Measurements from ENCODE around the gene ACY1.

Gene ACY1

GRCh38 chr3:52010431-52010830 lies 27.1 kb downstream of the ACY1 start:
- DNase-seq = no peak

DNA sequence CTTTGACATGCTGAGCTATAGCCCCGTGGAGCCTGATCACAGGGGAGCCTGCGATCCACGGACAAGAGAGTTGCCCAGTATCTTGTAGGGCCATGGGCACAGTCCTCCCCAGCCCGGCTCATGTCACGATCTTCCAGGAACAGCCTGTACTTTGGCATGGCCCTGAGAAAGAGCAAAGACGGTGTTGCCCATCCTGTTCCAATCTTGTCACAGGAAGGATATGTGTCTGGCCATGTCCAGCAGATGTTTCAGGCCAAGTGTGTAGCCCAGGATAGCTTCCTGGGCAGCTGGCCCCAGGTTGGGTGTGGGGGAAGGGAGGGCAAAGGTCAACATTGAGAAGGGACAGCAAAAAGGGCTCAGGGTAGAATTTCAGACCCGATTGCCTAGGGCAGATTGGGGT lies 29.4 kb downstream of the ACY1 start:
- DNase-seq = no peak

- no peak for DNase-seq
Observed at GRCh38 chr3:52013802-52014598, 30.7 kb downstream of the ACY1 start.

- DNase-seq = no peak
Observed at GRCh38 chr3:52014613-52015012, 31.3 kb downstream of the ACY1 start.

GRCh38 chr3:52015438-52016228 lies 32.3 kb downstream of the ACY1 start:
- no peak for DNase-seq

DNA sequence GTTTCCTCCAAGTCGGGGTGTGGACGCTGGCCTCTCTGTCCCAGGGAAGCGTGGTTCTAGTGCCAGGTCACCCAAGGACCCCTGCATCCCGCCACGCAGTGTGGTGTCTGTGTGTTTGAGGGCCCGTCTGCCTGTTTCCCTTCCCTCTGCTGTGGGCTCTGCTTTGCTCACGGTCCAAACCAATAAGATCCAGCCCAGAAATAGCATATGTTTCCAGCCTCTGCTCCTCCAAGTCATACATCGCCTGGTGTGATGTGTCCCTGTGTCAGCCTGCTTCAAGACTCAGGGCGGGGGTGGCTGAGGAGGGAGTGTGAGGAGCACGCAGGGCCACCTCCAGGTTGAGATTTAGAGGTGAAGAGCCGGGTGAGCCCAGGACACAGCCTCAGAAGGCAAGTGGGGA lies 34.3 kb downstream of the ACY1 start:
- no peak for DNase-seq

- no peak for DNase-seq
Observed at GRCh38 chr3:52018319-52019000, 35.1 kb downstream of the ACY1 start.

DNA sequence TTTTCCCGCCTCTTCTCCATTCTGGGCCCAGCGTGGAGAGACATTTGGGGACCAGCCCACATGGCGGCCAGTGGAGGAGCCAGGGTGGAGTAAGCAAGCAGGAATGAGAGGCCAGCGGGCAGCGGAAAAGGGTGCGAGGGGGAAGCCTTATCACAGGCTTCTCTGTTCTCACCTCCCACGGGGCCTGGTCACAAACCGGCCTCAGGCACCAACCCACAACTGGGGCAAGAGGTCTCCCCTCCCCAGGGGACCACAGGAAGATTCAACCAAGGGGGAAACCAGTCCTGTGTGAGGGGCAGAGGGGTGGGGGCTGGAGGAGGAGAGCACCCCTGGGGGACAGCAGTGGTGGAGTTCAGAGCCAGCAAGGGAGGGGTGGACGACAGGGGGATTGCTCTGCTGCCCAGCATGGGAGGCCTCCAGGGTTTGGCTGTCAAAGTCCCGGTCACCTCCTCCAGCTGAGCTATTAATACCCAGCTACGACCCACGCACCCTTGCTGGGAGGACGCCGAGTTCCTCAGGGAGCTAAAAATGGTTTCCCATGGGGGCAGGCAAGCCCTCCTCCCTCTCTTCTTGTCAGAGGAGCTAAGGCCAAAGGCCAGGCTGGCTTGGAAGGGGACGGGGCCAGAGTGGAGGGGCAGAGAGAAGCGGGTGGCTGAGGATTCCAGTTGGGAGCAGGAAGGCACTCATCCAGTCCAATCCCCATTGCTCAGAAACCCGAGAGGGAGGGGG lies 36.2 kb downstream of the ACY1 start:
- DNase-seq = no peak

GRCh38 chr3:52020796-52021195 lies 37.5 kb downstream of the ACY1 start:
- no peak for DNase-seq

DNA sequence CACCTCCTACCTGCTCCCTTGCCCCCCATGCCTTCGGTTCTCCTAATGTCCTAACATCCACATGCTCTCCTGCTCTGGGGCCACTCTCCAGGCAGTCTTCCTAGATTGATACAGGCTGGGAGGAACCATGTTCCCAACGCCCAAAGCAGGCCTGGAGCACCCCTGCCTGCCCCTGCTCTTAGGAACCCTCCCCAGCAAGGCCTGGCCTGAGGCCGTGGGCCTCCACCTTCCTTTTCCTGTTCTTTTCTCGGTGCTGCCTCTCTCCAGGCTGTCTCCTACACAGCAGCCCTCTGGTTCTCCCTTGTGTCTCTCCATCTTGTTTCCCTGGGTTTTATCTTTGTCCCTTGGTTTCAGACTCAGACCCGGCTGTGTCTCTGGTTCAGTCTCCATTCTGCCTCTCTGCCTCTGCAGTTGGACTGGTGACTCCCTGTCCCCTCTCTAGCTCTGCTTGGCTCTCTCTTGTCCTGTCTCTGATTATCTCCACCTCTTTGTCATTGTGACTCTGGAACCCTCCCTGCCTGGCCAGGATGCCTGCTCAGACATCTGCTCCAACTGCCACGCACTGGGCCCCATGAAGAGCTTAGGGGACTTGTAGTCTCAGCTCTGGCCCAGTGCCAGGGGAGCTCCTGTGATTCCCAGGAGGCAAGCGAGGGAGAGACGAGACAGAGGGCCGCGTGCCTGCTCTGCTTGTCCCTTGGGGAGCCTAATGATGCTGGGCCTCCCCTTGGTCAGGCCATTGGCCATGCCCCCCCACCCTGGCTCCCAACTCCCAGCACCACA lies 38.3 kb downstream of the ACY1 start:
- DNase-seq = no peak

- DNase-seq = no peak
Observed at GRCh38 chr3:52022323-52023100, 39.2 kb downstream of the ACY1 start.

DNA sequence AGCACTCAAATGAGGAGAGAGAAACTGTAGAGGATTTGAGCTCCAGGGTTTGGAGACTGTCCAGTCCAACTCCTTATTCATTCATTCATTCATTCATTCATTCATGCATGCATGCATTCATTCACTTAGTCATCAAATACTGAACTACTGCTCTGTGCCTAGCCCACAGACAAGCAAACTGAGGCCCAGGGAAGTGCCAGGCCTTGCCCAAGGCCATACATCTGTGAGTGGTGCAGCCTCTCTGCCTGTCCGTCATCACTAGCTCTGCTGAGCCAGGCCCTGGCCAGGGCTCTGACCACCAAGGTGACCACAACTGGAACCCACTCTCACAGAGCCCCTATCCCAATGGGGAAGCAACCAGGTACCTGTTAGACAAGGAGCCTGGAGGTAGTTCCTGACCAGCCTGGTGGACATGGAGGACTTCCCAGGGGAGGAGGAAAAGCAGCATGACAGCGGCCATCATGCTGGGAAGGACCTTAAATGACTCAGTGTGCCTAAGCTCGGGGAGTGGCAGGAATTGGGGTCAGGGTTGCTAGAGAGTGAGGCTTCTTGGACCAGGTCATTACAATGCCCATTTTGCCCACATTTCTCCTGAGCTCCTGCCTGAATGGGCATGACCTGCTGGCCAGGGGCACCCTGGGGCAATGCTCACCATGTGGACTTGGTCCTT lies 39.9 kb downstream of the ACY1 start:
- no peak for DNase-seq

DNA sequence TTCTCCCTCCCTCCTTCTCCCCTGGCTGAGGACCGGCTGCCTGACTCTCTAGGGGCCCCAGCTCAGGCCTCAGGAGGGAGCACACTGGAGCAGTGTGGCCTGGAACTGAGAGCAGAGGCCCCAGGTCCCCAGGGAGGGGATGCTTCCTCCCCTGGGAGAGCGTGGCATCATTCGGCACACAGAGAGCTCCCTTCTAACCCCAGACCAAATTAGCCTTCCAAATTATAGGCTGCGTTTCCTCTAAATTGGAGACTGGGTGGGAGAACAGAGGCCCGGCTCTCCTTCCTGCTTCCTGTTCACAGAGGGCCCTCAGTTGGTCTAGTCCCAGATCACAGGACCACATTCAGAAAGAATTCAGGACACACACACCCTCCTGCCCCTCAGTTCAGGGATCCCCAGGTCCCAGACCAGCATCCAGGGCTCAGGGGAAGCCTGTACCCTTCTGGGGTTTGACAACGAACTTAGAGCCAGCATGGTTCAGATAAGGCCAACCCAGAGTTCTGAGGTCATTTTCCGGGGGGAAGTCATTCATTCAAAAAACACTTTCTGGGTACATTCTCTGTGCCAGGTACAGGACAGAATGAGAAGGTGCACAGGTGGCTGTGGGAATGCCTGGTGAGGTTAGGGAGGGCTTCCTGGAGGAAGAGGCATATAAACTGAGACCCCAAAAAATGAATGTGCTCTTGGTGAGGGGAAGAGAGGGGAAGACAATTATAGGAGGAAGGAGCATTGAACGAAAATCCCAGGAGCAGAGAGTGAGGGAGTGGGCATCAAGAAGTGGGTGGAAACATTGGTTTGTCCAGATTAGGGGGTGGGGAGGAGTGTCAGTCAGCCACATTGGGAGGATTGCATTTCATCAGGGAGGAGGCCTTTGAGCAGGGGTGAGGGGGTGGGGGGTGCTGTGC lies 40.8 kb downstream of the ACY1 start:
- DNase-seq = no peak

DNA sequence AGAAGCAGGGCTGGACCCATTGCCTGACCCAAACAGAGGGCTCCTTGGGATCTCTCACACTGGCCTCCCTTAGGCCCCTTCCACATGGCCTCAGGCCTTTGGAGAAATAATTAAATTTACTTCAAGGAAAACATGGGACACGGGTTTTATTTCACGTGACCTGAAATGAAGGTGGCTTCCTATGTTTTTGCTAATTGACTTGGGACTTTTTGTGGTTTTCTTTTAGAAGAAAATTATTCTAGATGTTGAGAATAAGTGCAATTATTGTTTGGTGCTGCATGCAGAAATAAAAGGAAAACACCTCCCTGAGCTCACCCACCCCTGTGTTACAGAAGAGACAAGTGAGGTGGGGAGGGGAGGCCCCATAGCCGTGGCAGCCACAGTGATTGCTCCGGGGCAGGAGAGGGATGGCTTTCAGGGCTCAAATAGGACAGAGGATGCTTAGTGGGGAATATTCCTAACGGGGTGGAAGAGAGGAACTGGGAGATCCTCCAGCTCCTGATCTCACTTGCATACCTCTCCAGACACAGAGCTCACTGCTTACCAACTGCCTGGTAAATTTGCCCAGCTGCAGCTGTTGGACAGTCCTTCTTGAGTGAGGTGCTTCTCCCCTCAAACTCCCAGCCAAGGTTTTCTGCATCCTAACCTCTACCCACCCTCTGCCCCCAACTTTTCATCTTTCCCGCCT lies 41.6 kb downstream of the ACY1 start:
- no peak for DNase-seq

- DNase-seq = no peak
Observed at GRCh38 chr3:52025453-52025852, 42.1 kb downstream of the ACY1 start.

GRCh38 chr3:52026041-52026440 lies 42.7 kb downstream of the ACY1 start:
- no peak for DNase-seq

DNA sequence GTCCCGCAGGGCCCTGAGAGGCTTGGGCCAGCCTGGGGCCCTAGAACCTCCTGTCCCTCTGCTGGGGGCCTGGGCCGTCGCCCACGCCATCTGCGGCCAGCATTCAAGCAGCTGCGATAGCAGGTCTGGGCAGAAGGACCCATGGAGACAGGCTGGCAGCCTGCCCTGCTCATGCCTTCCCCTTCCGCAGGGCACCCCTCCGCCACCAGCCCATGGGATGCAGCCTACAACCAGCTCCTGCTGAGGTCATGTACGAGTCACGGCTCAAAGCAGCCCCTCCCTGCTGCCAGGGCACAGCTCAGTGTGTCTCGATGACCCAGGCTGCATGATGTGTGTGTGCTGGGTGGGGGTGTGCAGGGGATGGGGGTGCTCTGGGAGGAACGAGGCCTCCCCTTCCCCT lies 45.2 kb downstream of the ACY1 start:
- DNase-seq = no peak

- no peak for DNase-seq
Observed at GRCh38 chr3:52029053-52029452, 45.7 kb downstream of the ACY1 start.

DNA sequence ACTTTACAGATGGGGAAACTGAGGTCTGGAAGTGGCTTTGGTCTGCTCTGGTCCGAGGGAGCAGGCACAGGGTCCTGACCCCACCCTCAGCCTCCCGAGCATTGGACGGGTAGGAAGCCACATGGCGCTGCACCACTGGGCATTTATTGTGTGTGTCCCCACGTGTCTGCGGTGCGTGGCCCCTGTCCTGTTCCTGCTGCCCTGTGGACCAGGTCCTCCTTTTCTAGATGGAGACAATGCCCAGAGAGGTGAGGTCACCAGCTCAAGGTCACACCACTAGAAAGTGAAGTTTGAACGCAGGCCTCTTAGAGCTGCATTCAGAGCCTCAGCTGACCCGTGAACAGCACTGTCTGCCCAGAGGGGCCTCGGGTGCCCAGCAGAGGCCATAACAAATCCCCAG lies 46.2 kb downstream of the ACY1 start:
- DNase-seq = no peak
